Panc1 (cell line): Measurements from ENCODE around the gene SETD5. TPM values are rescaled to one million over a fixed set of nuclear protein-coding genes. Genes with fewer than 3 reads are reported as not detected.

Source experiments
- ATAC-seq: fragments of 200-7000 bp; cut with Tn5 transposase; 2 replicates; pipeline ENCODE4 v1.9.1; 2020; ENCODE audit warnings: mild to moderate bottlenecking, moderate library complexity
- BruUV-seq: library from RNA; stranded (reverse); fragments of 400-500 nt; replicated peaks from 2 replicates; lab custom pipeline; 2021; lab: Mats Ljungman, UMichigan
- CTCF ChIA-PET: fragments of 300-600 bp; sonication (Branson Sonifier 250); formaldehyde crosslinking; loops from one replicate; lab custom pipeline; 2022; ENCODE audit warnings: antibody characterized with exemption; lab: Charles Lee
- POLR2A ChIA-PET: fragments of 300-600 bp; sonication (Branson Sonifier 250); formaldehyde crosslinking; loops from one replicate; lab custom pipeline; 2022; ENCODE audit warnings: antibody characterized with exemption; lab: Charles Lee
- DNase-seq: peaks from one replicate; pipeline ENCODE4 v3.0.0-alpha.2; 2010; ENCODE audit warnings: low read depth, low spot score
- H3K27ac ChIP-seq: 2 replicates; pipeline ENCODE4 v1.5.1; 2011; ENCODE audit warnings: mild to moderate bottlenecking, low read length, inconsistent platforms
- H3K27me3 ChIP-seq: fragments of 200-500 bp; sonication (Bioruptor generic); 2 replicates; pipeline ENCODE4 v1.6.0; 2014; ENCODE audit warnings: low read length, inconsistent platforms; ENCODE audit not compliant: control insufficient read depth, insufficient read depth
- H3K36me3 ChIP-seq: fragments of 200-500 bp; sonication (Bioruptor generic); 2 replicates; pipeline ENCODE4 v1.5.1; 2014; ENCODE audit warnings: inconsistent platforms, mild to moderate bottlenecking, low read length, moderate library complexity; ENCODE audit not compliant: control insufficient read depth, insufficient read depth
- H3K4me1 ChIP-seq: 2 replicates; pipeline ENCODE4 v1.5.1; 2011; ENCODE audit warnings: inconsistent platforms, mild to moderate bottlenecking, low read length, moderate library complexity; ENCODE audit not compliant: control insufficient read depth, insufficient read depth
- H3K4me3 ChIP-seq, 2 experiments: 2 replicates each; pipeline ENCODE4 v1.5.1; 2011 to 2012; ENCODE audit warnings: low read depth in 2 of 2, low read length in 2 of 2, mild to moderate bottlenecking in 2 of 2, inconsistent platforms in 1 of 2, moderate library complexity in 1 of 2
- H3K9me3 ChIP-seq: fragments of 200-500 bp; sonication (Bioruptor generic); 2 replicates; pipeline ENCODE4 v1.5.1; 2014; ENCODE audit warnings: low read depth, mild to moderate bottlenecking, inconsistent platforms, low read length, moderate library complexity; ENCODE audit not compliant: control insufficient read depth, insufficient read depth
- CTCF ChIP-seq: fragments of 450-650 bp; IDR thresholded peaks from 2 replicates; pipeline ENCODE4 v1.5.1; 2017; ENCODE audit warnings: mild to moderate bottlenecking
- POLR2AphosphoS5 ChIP-seq: IDR thresholded peaks from 2 replicates; pipeline ENCODE4 v1.6.1; 2012; ENCODE audit warnings: mild to moderate bottlenecking, low read depth, low read length, moderate library complexity
- REST ChIP-seq, 2 experiments: IDR thresholded peaks; 2 replicates each; pipeline ENCODE4 v1.6.1; 2011 to 2012; ENCODE audit warnings: low read depth in 2 of 2, control low read depth in 1 of 2, low read length in 1 of 2, mild to moderate bottlenecking in 1 of 2, moderate library complexity in 1 of 2; ENCODE audit not compliant: insufficient read depth in 1 of 2
- SIN3A ChIP-seq: IDR thresholded peaks from 2 replicates; pipeline ENCODE4 v1.6.1; 2012; ENCODE audit warnings: low read depth, mild to moderate bottlenecking, low read length, moderate library complexity, borderline replicate concordance; ENCODE audit not compliant: insufficient read depth
- TCF7L2 ChIP-seq: IDR thresholded peaks from 2 replicates; pipeline ENCODE4 v1.6.1; 2011; ENCODE audit warnings: mild to moderate bottlenecking, low read depth, low read length, inconsistent platforms
- in situ Hi-C: cut with HindIII; loops from 2 replicates; pipeline ENCODE4 v1.10.0; 2016; ENCODE audit warnings: low sequenced_read_pairs, low pct_unique_long_range_greater_than_20kb
- intact Hi-C: fragments of 100-400 bp; cut with micrococcal nuclease; formaldehyde crosslinking; loops from one replicate; pipeline ENCODE4 v1.10.0; 2022; ENCODE audit not compliant: unreplicated experiment
- total RNA-seq: library from RNA; stranded (reverse); gene quantifications from one replicate; pipeline ENCODE4 v1.2.1, GENCODE V29; 2021; ENCODE audit not compliant: unreplicated experiment

SETD5 gene
- total RNA-seq, 1 experiment from 2014 or later, result 69.4 TPM

- ChIA-PET CTCF (no interaction called here), POLR2A (no interaction called here)
- ATAC-seq (no peak), DNase-seq (no peak)
- TF ChIP-seq SIN3A (no peak), POLR2AphosphoS5 (no peak), TCF7L2 (no peak)
- Histone ChIP-seq H3K36me3 (no peaks in the 10 kb centered on the region), H3K4me1 (no peaks in the 10 kb centered on the region), H3K27me3 (no peaks in the 10 kb centered on the region), H3K27ac (no peak overlapping the region), H3K9me3 (no peaks in the 10 kb centered on the region), H3K4me3 (no peak overlapping the region)
- intact Hi-C loops (no loop called here), in situ Hi-C loops (no loop called here)
- no TSS peak for BruUV-seq
Measured at GRCh38 chr3:9496893-9497292, 99.5 kb downstream of the SETD5 start.

- intact Hi-C loops, result no loop called here
- ATAC-seq (no peak), DNase-seq (no peak)
- Histone ChIP-seq H3K4me3 (no peak overlapping the region), H3K27me3 (no peaks in the 10 kb centered on the region), H3K4me1 (no peaks in the 10 kb centered on the region), H3K27ac (no peak overlapping the region), H3K36me3 (no peaks in the 10 kb centered on the region), H3K9me3 (no peaks in the 10 kb centered on the region)
- TF ChIP-seq TCF7L2 (no peak), POLR2AphosphoS5 (no peak), SIN3A (no peak), CTCF (no peak), REST (IDR thresholded peaks at IDR 0.05; ENCODE audit: insufficient read depth in 1 of 2, low read depth in 2 of 2, low read length in 1 of 2) (no peak)
- BruUV-seq, result no TSS peak
- ChIA-PET CTCF (no interaction called here), POLR2A (no interaction called here)
- in situ Hi-C loops, result no loop called here
Measured at GRCh38 chr3:9497821-9498565, 100.6 kb downstream of the SETD5 start.

GRCh38 chr3:9498781-9499180, 101.4 kb downstream of the SETD5 start:
- in situ Hi-C loops, result no loop called here
- ATAC-seq, result no peak
- intact Hi-C loops, result no loop called here
- H3K9me3 ChIP-seq, result no peaks in the 10 kb centered on the region
- CTCF ChIA-PET, result no interaction called here
- H3K4me3 ChIP-seq, result no peak overlapping the region
- no peak overlapping the region for H3K27ac ChIP-seq
- H3K27me3 ChIP-seq, result no peaks in the 10 kb centered on the region
- no peaks in the 10 kb centered on the region for H3K36me3 ChIP-seq
- DNase-seq, result no peak
- TF ChIP-seq SIN3A (no peak), REST (IDR thresholded peaks at IDR 0.05; ENCODE audit: insufficient read depth in 1 of 2, low read depth in 2 of 2, low read length in 1 of 2) (no peak), CTCF (no peak), POLR2AphosphoS5 (no peak), TCF7L2 (no peak)
- H3K4me1 ChIP-seq, result no peaks in the 10 kb centered on the region
- no TSS peak for BruUV-seq
- POLR2A ChIA-PET, result no interaction called here
